A673 (cell line): ENCODE data around the gene GPC6. TPM values are rescaled to one million over a fixed set of nuclear protein-coding genes. Genes with fewer than 3 reads are reported as not detected.

Source experiments
- BruUV-seq: library from RNA; stranded (reverse); fragments of 400-500 nt; replicated peaks from 2 replicates; lab custom pipeline; 2021; lab: Mats Ljungman, UMichigan
- CTCF ChIA-PET: fragments of 300-600 bp; sonication (Branson Sonifier 250); formaldehyde crosslinking; loops from one replicate; lab custom pipeline; 2022; ENCODE audit warnings: antibody characterized with exemption; lab: Charles Lee
- POLR2A ChIA-PET: fragments of 300-600 bp; sonication (Branson Sonifier 250); formaldehyde crosslinking; loops from one replicate; lab custom pipeline; 2022; ENCODE audit warnings: antibody characterized with exemption; ENCODE audit not compliant: low non-redundant PET; lab: Charles Lee
- DNase-seq: peaks from one replicate; pipeline ENCODE4 v3.0.0-alpha.2; 2015; ENCODE audit warnings: low spot score
- H3K27ac ChIP-seq: fragments of 200-600 bp; sonication (generic); 2 replicates; pipeline ENCODE4 v1.5.1; 2016; ENCODE audit warnings: mixed run types, low read depth, mild to moderate bottlenecking, mixed read lengths, antibody characterized with exemption, low read length; ENCODE audit not compliant: poor library complexity, severe bottlenecking
- H3K27me3 ChIP-seq: fragments of 200-600 bp; sonication (generic); replicated peaks from 2 replicates; pipeline ENCODE4 v1.6.1; 2017; ENCODE audit warnings: mixed run types, low read depth, mild to moderate bottlenecking, mixed read lengths, antibody characterized with exemption, low read length; ENCODE audit not compliant: insufficient read depth, poor library complexity
- H3K36me3 ChIP-seq: fragments of 200-600 bp; sonication (generic); 2 replicates; pipeline ENCODE4 v1.6.1; 2016; ENCODE audit warnings: mixed run types, mild to moderate bottlenecking, mixed read lengths, antibody characterized with exemption, low read length; ENCODE audit not compliant: insufficient read depth, poor library complexity, severe bottlenecking
- H3K4me1 ChIP-seq: fragments of 200-600 bp; sonication (generic); 2 replicates; pipeline ENCODE4 v1.6.1; 2017; ENCODE audit warnings: mixed run types, mild to moderate bottlenecking, mixed read lengths, antibody characterized with exemption, low read length; ENCODE audit not compliant: insufficient read depth, poor library complexity, severe bottlenecking
- H3K4me3 ChIP-seq: fragments of 200-600 bp; sonication (generic); 2 replicates; pipeline ENCODE4 v1.5.1; 2016; ENCODE audit warnings: low read depth, mixed run types, mild to moderate bottlenecking, mixed read lengths, low read length; ENCODE audit not compliant: poor library complexity, severe bottlenecking
- H3K9me3 ChIP-seq: fragments of 200-600 bp; sonication (generic); 2 replicates; pipeline ENCODE4 v1.6.1; 2016; ENCODE audit warnings: mixed run types, low read depth, mild to moderate bottlenecking, mixed read lengths, antibody characterized with exemption, low read length; ENCODE audit not compliant: poor library complexity, severe bottlenecking
- CTCF ChIP-seq: fragments of 300-800, 200-600 bp; sonication (generic); conservative IDR thresholded peaks from 2 replicates; pipeline ENCODE4 v1.5.1; 2017; ENCODE audit warnings: low read depth, mild to moderate bottlenecking, antibody characterized with exemption, low read length, moderate library complexity, mixed read lengths
- EZH2 ChIP-seq: fragments of 200-600 bp; sonication (generic); IDR thresholded peaks from 2 replicates; pipeline ENCODE4 v1.6.1; 2017; ENCODE audit warnings: borderline replicate concordance, low read depth, mild to moderate bottlenecking, mixed read lengths, antibody characterized with exemption, low read length; ENCODE audit not compliant: poor library complexity, severe bottlenecking
- intact Hi-C: fragments of 100-400 bp; cut with micrococcal nuclease; formaldehyde crosslinking; loops from one replicate; pipeline ENCODE4 v1.10.0; 2022; ENCODE audit not compliant: unreplicated experiment
- total RNA-seq: library from RNA; stranded (reverse); gene quantifications from 2 replicates; pipeline ENCODE4 v1.2.3, GENCODE V29; 2021

GPC6 gene
- total RNA-seq, 1 experiment from 2014 or later: 23.3 TPM

- no peak for DNase-seq
- intact Hi-C loops: no loop called here
- H3K27me3 ChIP-seq: no peaks in the 10 kb centered on the region
- ChIA-PET POLR2A (no interaction called here), CTCF (no interaction called here)
- TF ChIP-seq EZH2 (no peak), CTCF (no peak)
- no TSS peak for BruUV-seq
- no peaks in the 10 kb centered on the region for H3K36me3 ChIP-seq
- H3K27ac ChIP-seq: no peak overlapping the region
- H3K9me3 ChIP-seq: no peaks in the 10 kb centered on the region
- no peaks in the 10 kb centered on the region for H3K4me1 ChIP-seq
- no peak overlapping the region for H3K4me3 ChIP-seq
Measured at GRCh38 chr13:94455414-94455813, 1228.8 kb downstream of the GPC6 start.
